CD4-positive, alpha-beta T cell treated with Interleukin-6 at 100 ng/mL for 8 hours (primary cell): ENCODE data around the gene PCBD1.

Experiments
- DNase-seq: peaks from one replicate; pipeline ENCODE4 v3.0.0-alpha.2; 2020; ENCODE audit warnings: mixed read lengths, low spot score

Gene PCBD1

DNA sequence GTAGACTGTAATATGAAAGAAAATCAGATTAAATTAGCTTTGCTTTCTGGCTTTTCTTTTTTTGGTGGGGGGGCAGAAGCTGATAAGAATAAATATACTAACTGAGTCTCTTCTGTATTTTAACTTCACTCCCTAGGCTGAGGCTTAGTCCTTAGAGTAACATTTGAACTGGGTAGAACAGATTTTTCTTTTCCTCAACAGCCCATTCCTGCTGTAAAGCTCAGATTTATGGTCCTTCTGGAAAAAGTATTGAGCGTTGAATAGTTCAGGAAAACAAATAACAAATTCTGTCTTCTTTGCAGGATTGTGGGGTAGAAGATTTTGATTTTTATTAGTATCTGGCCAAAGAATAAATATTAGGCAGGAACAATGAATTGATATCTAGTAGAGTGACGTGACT, 54.8 kb downstream of the PCBD1 start:
- no peak for DNase-seq
